GM23248 (cell line): Measurements from ENCODE around the gene CHMP4A. TPM values are rescaled to one million over a fixed set of nuclear protein-coding genes. Genes with fewer than 3 reads are reported as not detected.
"Not testable (repeated sequence)": the region's sequence is repeated elsewhere in the genome, so short reads cannot be mapped to it uniquely, and the experiment has no call there.

Experiments
- DNase-seq: peaks from one replicate; pipeline ENCODE4 v3.0.0-alpha.2; 2015
- H2AFZ ChIP-seq: fragments of 200-600 bp; sonication (generic); 2 replicates; pipeline ENCODE4 v1.6.1; 2016; ENCODE audit warnings: antibody characterized with exemption
- H3F3A ChIP-seq: fragments of 200-600 bp; sonication (generic); 2 replicates; pipeline ENCODE4 v1.6.1; 2016; ENCODE audit warnings: mild to moderate bottlenecking, antibody characterized with exemption, mixed run types; ENCODE audit not compliant: insufficient read depth
- H3K27ac ChIP-seq: fragments of 200-600 bp; sonication (generic); 2 replicates; pipeline ENCODE4 v1.5.1; 2016; ENCODE audit warnings: mild to moderate bottlenecking
- H3K27me3 ChIP-seq: fragments of 200-600 bp; sonication (generic); replicated peaks from 2 replicates; pipeline ENCODE4 v1.6.1; 2016; ENCODE audit warnings: mild to moderate bottlenecking; ENCODE audit not compliant: insufficient read depth
- H3K36me3 ChIP-seq: fragments of 200-600 bp; sonication (generic); 2 replicates; pipeline ENCODE4 v1.6.1; 2016; ENCODE audit warnings: low read depth, mild to moderate bottlenecking
- H3K4me1 ChIP-seq: fragments of 200-600 bp; sonication (generic); 2 replicates; pipeline ENCODE4 v1.6.1; 2016; ENCODE audit warnings: mild to moderate bottlenecking; ENCODE audit not compliant: insufficient read depth
- H3K4me2 ChIP-seq: fragments of 200-600 bp; sonication (generic); one replicate; pipeline ENCODE4 v1.6.1; 2016; ENCODE audit warnings: mild to moderate bottlenecking; ENCODE audit not compliant: unreplicated experiment
- H3K4me3 ChIP-seq: fragments of 200-600 bp; sonication (generic); 2 replicates; pipeline ENCODE4 v1.5.1; 2016; ENCODE audit warnings: mild to moderate bottlenecking
- H3K79me2 ChIP-seq: fragments of 200-600 bp; sonication (generic); 2 replicates; pipeline ENCODE4 v1.6.1; 2016; ENCODE audit warnings: mild to moderate bottlenecking; ENCODE audit not compliant: insufficient read depth
- H3K9ac ChIP-seq: fragments of 200-600 bp; sonication (generic); 2 replicates; pipeline ENCODE4 v1.6.1; 2016; ENCODE audit warnings: mild to moderate bottlenecking
- H3K9me2 ChIP-seq: fragments of 200-600 bp; sonication (generic); 2 replicates; pipeline ENCODE4 v1.6.1; 2016; ENCODE audit warnings: mixed run types, mild to moderate bottlenecking, moderate library complexity; ENCODE audit not compliant: insufficient read depth
- H3K9me3 ChIP-seq: fragments of 200-600 bp; sonication (generic); one replicate; pipeline ENCODE4 v1.6.1; 2017; ENCODE audit warnings: low read depth
- H4K20me1 ChIP-seq: fragments of 200-600 bp; sonication (generic); 2 replicates; pipeline ENCODE4 v1.6.0; 2016; ENCODE audit not compliant: insufficient read depth
- EZH2 ChIP-seq: fragments of 200-600 bp; sonication (generic); IDR thresholded peaks from 2 replicates; pipeline ENCODE4 v1.6.1; 2018; ENCODE audit warnings: antibody characterized with exemption, mild to moderate bottlenecking; ENCODE audit not compliant: insufficient read depth, poor library complexity, severe bottlenecking
- EZH2phosphoT487 ChIP-seq: fragments of 200-600 bp; sonication (generic); IDR thresholded peaks from 2 replicates; pipeline ENCODE4 v1.6.1; 2018; ENCODE audit warnings: antibody characterized with exemption, moderate library complexity, mild to moderate bottlenecking, low read depth; ENCODE audit not compliant: insufficient read depth
- WGBS, 2 experiments: methylation state at CpG; one replicate each; pipeline ENCODE4 v1.1.6; 2015 to 2017; ENCODE audit warnings: low lambda C conversion rate in 2 of 2, low coverage in 1 of 2; ENCODE audit errors: missing lambda C conversion rate in 2 of 2; 5-methylcytosine and 5-hydroxymethylcytosine counted together
- in situ Hi-C: fragments of 300-500 bp; cut with MboI; formaldehyde crosslinking; loops from 2 replicates; pipeline ENCODE4 v1.15.0; 2020
- polyA plus RNA-seq: library from polyadenylated mRNA; unstranded; fragments of >200 nt; fragmentation: Nextera tagmentation; extraction: Ambion mirVana; gene quantifications from 2 replicates; pipeline ENCODE4 v1.2.1, GENCODE V29; 2016
- total RNA-seq: library from RNA; depleted of rRNA; stranded (reverse); fragments of >200 nt; shearing (Covaris generic); gene quantifications from 2 replicates; pipeline ENCODE4 v1.2.3, GENCODE V29; 2014

CHMP4A gene
- total and polyA plus RNA-seq, 2 experiments from 2014 or later, result 32.1 to 81.6 TPM

DNA sequence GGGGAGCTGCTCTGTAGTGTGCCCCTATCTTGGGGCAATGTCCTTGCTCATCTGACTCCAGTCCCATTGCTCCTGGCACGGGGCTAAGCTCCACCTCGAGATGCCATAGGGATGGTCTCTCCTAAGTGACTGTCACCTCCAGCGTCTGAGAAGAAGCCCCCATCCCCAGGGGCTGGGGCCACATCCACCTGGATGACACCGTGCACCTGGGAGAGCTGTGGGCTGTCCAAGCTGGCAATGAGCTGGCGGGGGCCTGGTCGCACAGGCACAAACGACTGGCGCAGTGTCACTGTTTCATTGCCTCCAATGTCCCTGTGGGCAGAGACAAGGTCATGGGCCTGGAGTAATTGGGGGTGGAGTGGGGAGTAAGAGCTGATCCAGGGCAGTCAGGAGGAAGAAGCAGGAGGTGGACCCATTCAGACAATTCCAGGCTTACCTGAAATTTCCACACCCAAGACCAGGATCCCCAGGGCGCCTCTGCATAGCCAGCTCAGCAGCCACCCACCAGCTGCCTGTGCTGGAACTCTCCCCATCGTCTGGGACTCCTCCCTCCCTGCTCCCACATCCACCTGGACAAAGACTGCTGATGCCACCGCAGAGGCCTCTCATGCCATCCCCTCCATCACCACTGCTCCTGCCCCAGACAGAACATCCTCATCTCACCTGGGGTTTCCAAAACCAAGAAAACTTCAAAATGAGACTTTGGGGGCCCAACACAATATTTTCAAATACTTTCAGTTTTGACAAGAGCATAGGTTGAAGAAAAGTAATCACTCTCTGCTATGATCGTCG, 36.1 kb upstream of the CHMP4A start:
- no peaks in the 10 kb centered on the region for H3K9me2 ChIP-seq
- WGBS, 2 experiments, result 69 to 72% methylated on average over 13 of the region's 13 CpGs
- no peaks in the 10 kb centered on the region for H3K79me2 ChIP-seq
- no peak overlapping the region for H3K27ac ChIP-seq
- H3F3A ChIP-seq, result peaks cover 16% of the 10 kb centered on the region; the same call in 1 of the 2 replicates
- H3K4me1 ChIP-seq, result peaks cover 10% of the 10 kb centered on the region
- DNase-seq, result no peak
- H3K9me3 ChIP-seq, result no peaks in the 10 kb centered on the region
- H3K9ac ChIP-seq, result no peak overlapping the region
- no peaks in the 10 kb centered on the region for H3K36me3 ChIP-seq
- no peak overlapping the region for H3K4me2 ChIP-seq
- H3K4me3 ChIP-seq, result no peak overlapping the region
- in situ Hi-C loops, result loop anchor here (10.0 kb wide), 1 partner anchor 45 kb away; the partner anchor contains the start of genes DHRS1 and NOP9
- H4K20me1 ChIP-seq, result no peaks in the 10 kb centered on the region
- TF ChIP-seq EZH2 (no peak), EZH2phosphoT487 (no peak)
- no peak overlapping the region for H2AFZ ChIP-seq
- H3K27me3 ChIP-seq, result no peaks in the 10 kb centered on the region

DNA sequence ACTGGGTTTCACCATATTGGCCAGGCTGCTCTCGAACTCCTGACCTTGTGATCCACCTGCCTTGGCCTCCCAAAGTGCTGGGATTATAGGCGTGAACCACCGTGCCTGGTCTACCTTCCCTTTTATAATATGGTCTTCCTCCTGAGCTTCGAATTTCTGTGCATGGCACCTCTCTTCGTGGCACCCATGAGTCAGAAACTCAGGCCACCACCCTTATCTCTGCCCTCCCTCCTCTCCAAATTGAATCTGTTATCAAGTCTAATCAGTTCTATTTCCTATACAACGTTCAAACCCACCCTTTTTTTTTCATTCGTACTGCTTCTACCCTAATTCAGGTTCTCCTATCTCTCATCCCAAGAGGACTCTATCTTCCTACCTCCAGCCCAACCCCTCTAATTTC, 34.1 kb upstream of the CHMP4A start:
- WGBS, 2 experiments, result 77 to 81% methylated on average over 7 of the region's 7 CpGs
- no peaks in the 10 kb centered on the region for H3K9me2 ChIP-seq
- no peak overlapping the region for H3K27ac ChIP-seq
- TF ChIP-seq EZH2 (no peak), EZH2phosphoT487 (no peak)
- H3K9me3 ChIP-seq, result no peaks in the 10 kb centered on the region
- peaks cover 26% of the 10 kb centered on the region for H3F3A ChIP-seq
- H3K4me1 ChIP-seq, result peaks cover 16% of the 10 kb centered on the region
- H3K36me3 ChIP-seq, result no peaks in the 10 kb centered on the region
- in situ Hi-C loops, result loop anchor here (10.0 kb wide), 1 partner anchor 47 kb away; the partner anchor contains the start of genes DHRS1 and NOP9
- H4K20me1 ChIP-seq, result no peaks in the 10 kb centered on the region
- no peak overlapping the region for H3K9ac ChIP-seq
- no peak overlapping the region for H3K4me2 ChIP-seq
- H3K4me3 ChIP-seq, result no peak overlapping the region
- no peak for DNase-seq
- no peaks in the 10 kb centered on the region for H3K27me3 ChIP-seq
- no peaks in the 10 kb centered on the region for H3K79me2 ChIP-seq
- H2AFZ ChIP-seq, result no peak overlapping the region

DNA sequence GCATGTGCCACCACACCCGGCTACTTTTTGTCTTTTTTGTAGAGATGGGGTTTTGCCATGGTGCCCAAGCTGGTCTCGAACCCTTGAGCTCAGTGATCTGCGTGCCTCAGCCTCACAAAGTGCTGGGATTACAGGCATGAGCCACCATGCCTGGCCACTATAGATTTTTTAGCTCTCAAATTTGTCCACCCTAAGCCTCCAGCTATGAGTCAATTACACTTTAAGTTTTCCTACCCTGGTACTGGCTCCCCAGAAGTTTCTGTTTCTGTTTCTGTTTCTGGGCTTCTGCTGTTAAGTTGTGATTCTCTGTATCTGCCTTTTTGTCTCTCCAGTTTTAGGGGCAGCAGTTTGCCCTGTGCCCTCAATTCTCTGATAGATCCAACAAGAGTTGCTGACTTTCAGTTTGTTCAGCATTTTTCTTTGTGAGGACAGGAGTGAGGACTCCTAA, 33.5 kb upstream of the CHMP4A start:
- no peak overlapping the region for H3K4me2 ChIP-seq
- H3K27ac ChIP-seq, result no peak overlapping the region
- peaks cover 11% of the 10 kb centered on the region for H3K4me1 ChIP-seq
- H3K9me2 ChIP-seq, result no peaks in the 10 kb centered on the region
- no peak overlapping the region for H3K4me3 ChIP-seq
- no peaks in the 10 kb centered on the region for H3K27me3 ChIP-seq
- H2AFZ ChIP-seq, result no peak overlapping the region
- H3F3A ChIP-seq, result peaks cover 20% of the 10 kb centered on the region
- in situ Hi-C loops, result loop anchor here (10.0 kb wide), 1 partner anchor 48 kb away; the partner anchor contains the start of genes DHRS1 and NOP9
- no peak for DNase-seq
- no peak for TF ChIP-seq EZH2phosphoT487
- TF ChIP-seq EZH2, result no peak
- H3K9me3 ChIP-seq, result no peaks in the 10 kb centered on the region
- H3K79me2 ChIP-seq, result peaks cover 3% of the 10 kb centered on the region
- 46 to 50% methylated on average over 3 of the region's 3 CpGs for WGBS, 2 experiments
- no peaks in the 10 kb centered on the region for H4K20me1 ChIP-seq
- H3K36me3 ChIP-seq, result no peaks in the 10 kb centered on the region
- H3K9ac ChIP-seq, result no peak overlapping the region

DNA sequence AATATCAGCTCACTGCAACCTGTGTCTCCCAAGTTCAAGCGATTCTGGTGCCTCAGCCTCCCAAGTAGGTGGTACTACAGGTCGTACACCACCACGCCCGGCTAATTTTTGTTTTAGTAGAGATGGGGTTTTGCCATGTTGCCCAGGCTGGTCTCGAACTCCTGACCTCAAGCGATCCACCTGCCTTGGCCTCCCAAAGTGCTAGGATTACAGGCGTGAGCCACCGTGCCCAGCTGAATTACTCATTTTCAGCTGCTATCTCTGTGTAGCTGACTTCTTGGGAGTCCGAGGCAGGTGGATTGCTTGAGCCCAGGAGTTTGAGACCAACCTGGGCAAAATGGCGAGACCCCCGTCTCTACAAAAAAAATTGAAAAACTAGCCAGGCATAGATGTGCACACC, 32.1 kb upstream of the CHMP4A start:
- peaks cover 17% of the 10 kb centered on the region for H3K79me2 ChIP-seq
- H3K4me3 ChIP-seq, H4K20me1 ChIP-seq, H3K27me3 ChIP-seq, H3K9ac ChIP-seq, H3K9me2 ChIP-seq, H3K4me2 ChIP-seq, H2AFZ ChIP-seq, H3K36me3 ChIP-seq, H3K27ac ChIP-seq, DNase-seq, H3K9me3 ChIP-seq: not testable (repeated sequence)
- in situ Hi-C loops, result loop anchor here (10.0 kb wide), 1 partner anchor 49 kb away; the partner anchor contains the start of genes DHRS1 and NOP9
- H3K4me1 ChIP-seq, result peaks cover 19% of the 10 kb centered on the region
- H3F3A ChIP-seq, result peaks cover 19% of the 10 kb centered on the region
- WGBS, 2 experiments, result 94 to 96% methylated on average over 11 of the region's 11 CpGs
